GM23338 (cell line): ENCODE data around the gene BCAS3.

Experiments
- EZH2 ChIP-seq: fragments of 200-600 bp; sonication (generic); IDR thresholded peaks from one replicate; pipeline ENCODE4 v1.8.0; 2017; ENCODE audit warnings: antibody characterized with exemption, mild to moderate bottlenecking, low read depth; ENCODE audit not compliant: unreplicated experiment
- JUNB ChIP-seq: IDR thresholded peaks from one replicate; pipeline ENCODE4 v1.6.1; 2016; ENCODE audit warnings: antibody characterized with exemption; ENCODE audit not compliant: unreplicated experiment
- NANOG ChIP-seq: IDR thresholded peaks from 2 replicates; pipeline ENCODE4 v1.6.1; 2016; ENCODE audit warnings: antibody characterized with exemption, borderline replicate concordance
- POLR2AphosphoS5 ChIP-seq: IDR thresholded peaks from 2 replicates; pipeline ENCODE4 v1.6.1; 2016; ENCODE audit warnings: antibody characterized with exemption, low read depth
- ZNF114 ChIP-seq: fragments of 250-450 bp; sonication (Bioruptor Pico); IDR thresholded peaks from 2 replicates; pipeline ENCODE4 v1.5.0; 2020; ENCODE audit warnings: mild to moderate bottlenecking, moderate library complexity
- TF ChIP-seq, protein P1 (sequence below), 2 experiments: fragments of 200-600 bp in 1 of 2; sonication (generic) in 1 of 2; conservative IDR thresholded peaks; 2 replicates each; pipeline versions ENCODE4 v1.5.1 to v1.6.1; 2016 to 2017; ENCODE audit warnings: antibody characterized with exemption in 2 of 2, low read depth in 2 of 2, mild to moderate bottlenecking in 2 of 2, moderate library complexity in 1 of 2
- TF ChIP-seq, protein P2 (sequence below): IDR thresholded peaks from 2 replicates; pipeline ENCODE4 v1.6.1; 2016; ENCODE audit warnings: antibody characterized with exemption
- TF ChIP-seq, protein P3 (sequence below): IDR thresholded peaks from one replicate; pipeline ENCODE4 v1.6.1; 2018; ENCODE audit warnings: antibody characterized with exemption; ENCODE audit not compliant: unreplicated experiment
- TF ChIP-seq, protein P4 (sequence below): fragments of 250-450 bp; sonication (Bioruptor Pico); IDR thresholded peaks from 2 replicates; pipeline ENCODE4 v1.5.0; 2020; ENCODE audit warnings: mild to moderate bottlenecking, moderate library complexity

- TF ChIP-seq, protein P1, sequence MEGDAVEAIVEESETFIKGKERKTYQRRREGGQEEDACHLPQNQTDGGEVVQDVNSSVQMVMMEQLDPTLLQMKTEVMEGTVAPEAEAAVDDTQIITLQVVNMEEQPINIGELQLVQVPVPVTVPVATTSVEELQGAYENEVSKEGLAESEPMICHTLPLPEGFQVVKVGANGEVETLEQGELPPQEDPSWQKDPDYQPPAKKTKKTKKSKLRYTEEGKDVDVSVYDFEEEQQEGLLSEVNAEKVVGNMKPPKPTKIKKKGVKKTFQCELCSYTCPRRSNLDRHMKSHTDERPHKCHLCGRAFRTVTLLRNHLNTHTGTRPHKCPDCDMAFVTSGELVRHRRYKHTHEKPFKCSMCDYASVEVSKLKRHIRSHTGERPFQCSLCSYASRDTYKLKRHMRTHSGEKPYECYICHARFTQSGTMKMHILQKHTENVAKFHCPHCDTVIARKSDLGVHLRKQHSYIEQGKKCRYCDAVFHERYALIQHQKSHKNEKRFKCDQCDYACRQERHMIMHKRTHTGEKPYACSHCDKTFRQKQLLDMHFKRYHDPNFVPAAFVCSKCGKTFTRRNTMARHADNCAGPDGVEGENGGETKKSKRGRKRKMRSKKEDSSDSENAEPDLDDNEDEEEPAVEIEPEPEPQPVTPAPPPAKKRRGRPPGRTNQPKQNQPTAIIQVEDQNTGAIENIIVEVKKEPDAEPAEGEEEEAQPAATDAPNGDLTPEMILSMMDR (conservative IDR thresholded peaks at IDR 0.05; ENCODE audit: low read depth in 2 of 2): no peak
- TF ChIP-seq POLR2AphosphoS5 (no peak), JUNB (no peak), ZNF114 (CRISPR knock-in tag) (no peak), EZH2 (no peak), NANOG (no peak)
- TF ChIP-seq, protein P2, sequence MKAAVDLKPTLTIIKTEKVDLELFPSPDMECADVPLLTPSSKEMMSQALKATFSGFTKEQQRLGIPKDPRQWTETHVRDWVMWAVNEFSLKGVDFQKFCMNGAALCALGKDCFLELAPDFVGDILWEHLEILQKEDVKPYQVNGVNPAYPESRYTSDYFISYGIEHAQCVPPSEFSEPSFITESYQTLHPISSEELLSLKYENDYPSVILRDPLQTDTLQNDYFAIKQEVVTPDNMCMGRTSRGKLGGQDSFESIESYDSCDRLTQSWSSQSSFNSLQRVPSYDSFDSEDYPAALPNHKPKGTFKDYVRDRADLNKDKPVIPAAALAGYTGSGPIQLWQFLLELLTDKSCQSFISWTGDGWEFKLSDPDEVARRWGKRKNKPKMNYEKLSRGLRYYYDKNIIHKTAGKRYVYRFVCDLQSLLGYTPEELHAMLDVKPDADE: no peak
- TF ChIP-seq, protein P3, sequence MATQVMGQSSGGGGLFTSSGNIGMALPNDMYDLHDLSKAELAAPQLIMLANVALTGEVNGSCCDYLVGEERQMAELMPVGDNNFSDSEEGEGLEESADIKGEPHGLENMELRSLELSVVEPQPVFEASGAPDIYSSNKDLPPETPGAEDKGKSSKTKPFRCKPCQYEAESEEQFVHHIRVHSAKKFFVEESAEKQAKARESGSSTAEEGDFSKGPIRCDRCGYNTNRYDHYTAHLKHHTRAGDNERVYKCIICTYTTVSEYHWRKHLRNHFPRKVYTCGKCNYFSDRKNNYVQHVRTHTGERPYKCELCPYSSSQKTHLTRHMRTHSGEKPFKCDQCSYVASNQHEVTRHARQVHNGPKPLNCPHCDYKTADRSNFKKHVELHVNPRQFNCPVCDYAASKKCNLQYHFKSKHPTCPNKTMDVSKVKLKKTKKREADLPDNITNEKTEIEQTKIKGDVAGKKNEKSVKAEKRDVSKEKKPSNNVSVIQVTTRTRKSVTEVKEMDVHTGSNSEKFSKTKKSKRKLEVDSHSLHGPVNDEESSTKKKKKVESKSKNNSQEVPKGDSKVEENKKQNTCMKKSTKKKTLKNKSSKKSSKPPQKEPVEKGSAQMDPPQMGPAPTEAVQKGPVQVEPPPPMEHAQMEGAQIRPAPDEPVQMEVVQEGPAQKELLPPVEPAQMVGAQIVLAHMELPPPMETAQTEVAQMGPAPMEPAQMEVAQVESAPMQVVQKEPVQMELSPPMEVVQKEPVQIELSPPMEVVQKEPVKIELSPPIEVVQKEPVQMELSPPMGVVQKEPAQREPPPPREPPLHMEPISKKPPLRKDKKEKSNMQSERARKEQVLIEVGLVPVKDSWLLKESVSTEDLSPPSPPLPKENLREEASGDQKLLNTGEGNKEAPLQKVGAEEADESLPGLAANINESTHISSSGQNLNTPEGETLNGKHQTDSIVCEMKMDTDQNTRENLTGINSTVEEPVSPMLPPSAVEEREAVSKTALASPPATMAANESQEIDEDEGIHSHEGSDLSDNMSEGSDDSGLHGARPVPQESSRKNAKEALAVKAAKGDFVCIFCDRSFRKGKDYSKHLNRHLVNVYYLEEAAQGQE: no peak
- TF ChIP-seq, protein P4, sequence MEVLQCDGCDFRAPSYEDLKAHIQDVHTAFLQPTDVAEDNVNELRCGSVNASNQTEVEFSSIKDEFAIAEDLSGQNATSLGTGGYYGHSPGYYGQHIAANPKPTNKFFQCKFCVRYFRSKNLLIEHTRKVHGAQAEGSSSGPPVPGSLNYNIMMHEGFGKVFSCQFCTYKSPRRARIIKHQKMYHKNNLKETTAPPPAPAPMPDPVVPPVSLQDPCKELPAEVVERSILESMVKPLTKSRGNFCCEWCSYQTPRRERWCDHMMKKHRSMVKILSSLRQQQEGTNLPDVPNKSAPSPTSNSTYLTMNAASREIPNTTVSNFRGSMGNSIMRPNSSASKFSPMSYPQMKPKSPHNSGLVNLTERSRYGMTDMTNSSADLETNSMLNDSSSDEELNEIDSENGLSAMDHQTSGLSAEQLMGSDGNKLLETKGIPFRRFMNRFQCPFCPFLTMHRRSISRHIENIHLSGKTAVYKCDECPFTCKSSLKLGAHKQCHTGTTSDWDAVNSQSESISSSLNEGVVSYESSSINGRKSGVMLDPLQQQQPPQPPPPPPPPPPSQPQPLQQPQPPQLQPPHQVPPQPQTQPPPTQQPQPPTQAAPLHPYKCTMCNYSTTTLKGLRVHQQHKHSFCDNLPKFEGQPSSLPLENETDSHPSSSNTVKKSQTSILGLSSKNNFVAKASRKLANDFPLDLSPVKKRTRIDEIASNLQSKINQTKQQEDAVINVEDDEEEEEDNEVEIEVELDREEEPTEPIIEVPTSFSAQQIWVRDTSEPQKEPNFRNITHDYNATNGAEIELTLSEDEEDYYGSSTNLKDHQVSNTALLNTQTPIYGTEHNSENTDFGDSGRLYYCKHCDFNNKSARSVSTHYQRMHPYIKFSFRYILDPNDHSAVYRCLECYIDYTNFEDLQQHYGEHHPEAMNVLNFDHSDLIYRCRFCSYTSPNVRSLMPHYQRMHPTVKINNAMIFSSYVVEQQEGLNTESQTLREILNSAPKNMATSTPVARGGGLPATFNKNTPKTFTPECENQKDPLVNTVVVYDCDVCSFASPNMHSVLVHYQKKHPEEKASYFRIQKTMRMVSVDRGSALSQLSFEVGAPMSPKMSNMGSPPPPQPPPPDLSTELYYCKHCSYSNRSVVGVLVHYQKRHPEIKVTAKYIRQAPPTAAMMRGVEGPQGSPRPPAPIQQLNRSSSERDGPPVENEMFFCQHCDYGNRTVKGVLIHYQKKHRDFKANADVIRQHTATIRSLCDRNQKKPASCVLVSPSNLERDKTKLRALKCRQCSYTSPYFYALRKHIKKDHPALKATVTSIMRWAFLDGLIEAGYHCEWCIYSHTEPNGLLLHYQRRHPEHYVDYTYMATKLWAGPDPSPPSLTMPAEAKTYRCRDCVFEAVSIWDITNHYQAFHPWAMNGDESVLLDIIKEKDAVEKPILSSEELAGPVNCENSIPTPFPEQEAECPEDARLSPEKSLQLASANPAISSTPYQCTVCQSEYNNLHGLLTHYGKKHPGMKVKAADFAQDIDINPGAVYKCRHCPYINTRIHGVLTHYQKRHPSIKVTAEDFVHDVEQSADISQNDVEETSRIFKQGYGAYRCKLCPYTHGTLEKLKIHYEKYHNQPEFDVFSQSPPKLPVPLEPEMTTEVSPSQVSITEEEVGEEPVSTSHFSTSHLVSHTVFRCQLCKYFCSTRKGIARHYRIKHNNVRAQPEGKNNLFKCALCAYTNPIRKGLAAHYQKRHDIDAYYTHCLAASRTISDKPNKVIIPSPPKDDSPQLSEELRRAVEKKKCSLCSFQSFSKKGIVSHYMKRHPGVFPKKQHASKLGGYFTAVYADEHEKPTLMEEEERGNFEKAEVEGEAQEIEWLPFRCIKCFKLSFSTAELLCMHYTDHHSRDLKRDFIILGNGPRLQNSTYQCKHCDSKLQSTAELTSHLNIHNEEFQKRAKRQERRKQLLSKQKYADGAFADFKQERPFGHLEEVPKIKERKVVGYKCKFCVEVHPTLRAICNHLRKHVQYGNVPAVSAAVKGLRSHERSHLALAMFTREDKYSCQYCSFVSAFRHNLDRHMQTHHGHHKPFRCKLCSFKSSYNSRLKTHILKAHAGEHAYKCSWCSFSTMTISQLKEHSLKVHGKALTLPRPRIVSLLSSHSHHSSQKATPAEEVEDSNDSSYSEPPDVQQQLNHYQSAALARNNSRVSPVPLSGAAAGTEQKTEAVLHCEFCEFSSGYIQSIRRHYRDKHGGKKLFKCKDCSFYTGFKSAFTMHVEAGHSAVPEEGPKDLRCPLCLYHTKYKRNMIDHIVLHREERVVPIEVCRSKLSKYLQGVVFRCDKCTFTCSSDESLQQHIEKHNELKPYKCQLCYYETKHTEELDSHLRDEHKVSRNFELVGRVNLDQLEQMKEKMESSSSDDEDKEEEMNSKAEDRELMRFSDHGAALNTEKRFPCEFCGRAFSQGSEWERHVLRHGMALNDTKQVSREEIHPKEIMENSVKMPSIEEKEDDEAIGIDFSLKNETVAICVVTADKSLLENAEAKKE (CRISPR knock-in tag): no peak
Observed at GRCh38 chr17:61143026-61143425, 465.4 kb downstream of the BCAS3 start.
